MM.1S (cell line): Measurements from ENCODE around the gene MALL.

ENCODE experiments used
- EZH2 ChIP-seq: fragments of 300-600 bp; sonication (generic); optimal IDR thresholded peaks from 2 replicates; pipeline ENCODE3; 2017; ENCODE audit warnings: low read depth, mild to moderate bottlenecking, antibody characterized with exemption, low read length, mixed read lengths
- TF ChIP-seq, protein P1 (sequence below): fragments of 300-600 bp; sonication (generic); IDR thresholded peaks from 2 replicates; pipeline ENCODE4 v1.5.1; 2016; ENCODE audit warnings: antibody characterized with exemption, low read length, mixed read lengths

DNA sequence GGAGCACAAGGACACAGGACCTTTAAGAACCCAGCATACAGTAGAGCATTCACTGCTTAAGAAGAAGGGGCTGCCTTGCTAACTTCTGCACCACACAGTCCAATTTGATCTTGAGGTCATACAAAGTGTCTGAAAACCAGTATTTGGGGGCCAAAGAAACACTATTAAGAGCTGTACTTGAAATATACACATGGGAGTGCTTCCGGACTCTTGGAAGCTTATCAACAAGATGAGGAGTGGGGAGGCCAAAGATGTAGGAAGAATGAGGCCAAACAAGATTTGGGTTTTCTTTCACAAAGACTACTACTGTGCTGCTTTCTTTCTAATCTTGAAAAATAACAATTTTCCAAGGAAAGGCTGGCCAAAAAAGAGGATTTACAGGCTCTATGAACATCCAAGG lies 24.8 kb upstream of the MALL start:
- TF ChIP-seq, protein P1, sequence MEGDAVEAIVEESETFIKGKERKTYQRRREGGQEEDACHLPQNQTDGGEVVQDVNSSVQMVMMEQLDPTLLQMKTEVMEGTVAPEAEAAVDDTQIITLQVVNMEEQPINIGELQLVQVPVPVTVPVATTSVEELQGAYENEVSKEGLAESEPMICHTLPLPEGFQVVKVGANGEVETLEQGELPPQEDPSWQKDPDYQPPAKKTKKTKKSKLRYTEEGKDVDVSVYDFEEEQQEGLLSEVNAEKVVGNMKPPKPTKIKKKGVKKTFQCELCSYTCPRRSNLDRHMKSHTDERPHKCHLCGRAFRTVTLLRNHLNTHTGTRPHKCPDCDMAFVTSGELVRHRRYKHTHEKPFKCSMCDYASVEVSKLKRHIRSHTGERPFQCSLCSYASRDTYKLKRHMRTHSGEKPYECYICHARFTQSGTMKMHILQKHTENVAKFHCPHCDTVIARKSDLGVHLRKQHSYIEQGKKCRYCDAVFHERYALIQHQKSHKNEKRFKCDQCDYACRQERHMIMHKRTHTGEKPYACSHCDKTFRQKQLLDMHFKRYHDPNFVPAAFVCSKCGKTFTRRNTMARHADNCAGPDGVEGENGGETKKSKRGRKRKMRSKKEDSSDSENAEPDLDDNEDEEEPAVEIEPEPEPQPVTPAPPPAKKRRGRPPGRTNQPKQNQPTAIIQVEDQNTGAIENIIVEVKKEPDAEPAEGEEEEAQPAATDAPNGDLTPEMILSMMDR: no peak
- no peak for TF ChIP-seq EZH2
